RWPE2 (cell line): ENCODE results near the gene HTR6.

Experiments
- ATAC-seq: fragments of 200-7000 bp; cut with Tn5 transposase; 3 replicates; pipeline ENCODE4 v1.9.1; 2021; ENCODE audit warnings: low read depth
- DNase-seq: peaks from one replicate; pipeline ENCODE4 v3.0.0-alpha.2; 2020; ENCODE audit warnings: low spot score
- H3K27ac ChIP-seq: fragments of 450-650 bp; 2 replicates; pipeline ENCODE4 v1.5.1; 2017; ENCODE audit warnings: mild to moderate bottlenecking; ENCODE audit not compliant: poor library complexity, severe bottlenecking
- H3K27me3 ChIP-seq: fragments of 250-450 bp; sonication (Bioruptor Pico); 2 replicates; pipeline ENCODE4 v1.5.1; 2021; ENCODE audit warnings: mild to moderate bottlenecking, moderate library complexity; ENCODE audit not compliant: insufficient read depth, poor library complexity, severe bottlenecking
- H3K36me3 ChIP-seq: fragments of 250-450 bp; sonication (Bioruptor Pico); 2 replicates; pipeline ENCODE4 v1.5.1; 2020; ENCODE audit warnings: low read depth, mild to moderate bottlenecking, moderate library complexity
- H3K4me1 ChIP-seq: fragments of 250-450 bp; sonication (Bioruptor Pico); 2 replicates; pipeline ENCODE4 v1.5.1; 2021; ENCODE audit warnings: mild to moderate bottlenecking, moderate library complexity; ENCODE audit not compliant: insufficient read depth, poor library complexity, severe bottlenecking
- H3K4me3 ChIP-seq: fragments of 250-450 bp; sonication (Bioruptor Pico); 2 replicates; pipeline ENCODE4 v1.5.1; 2021; ENCODE audit warnings: mild to moderate bottlenecking, moderate library complexity; ENCODE audit not compliant: severe bottlenecking
- H3K9me3 ChIP-seq: fragments of 250-450 bp; sonication (Bioruptor Pico); 2 replicates; pipeline ENCODE4 v1.5.1; 2021; ENCODE audit warnings: mild to moderate bottlenecking, moderate library complexity; ENCODE audit not compliant: severe bottlenecking
- CTCF ChIP-seq: fragments of 450-650 bp; IDR thresholded peaks from one replicate; pipeline ENCODE4 v1.5.1; 2017; ENCODE audit warnings: mild to moderate bottlenecking, moderate library complexity; ENCODE audit not compliant: poor library complexity, severe bottlenecking

Gene HTR6

GRCh38 chr1:19619697-19620384 is 44.8 kb upstream of the HTR6 start:
- Histone ChIP-seq H3K27ac (no peak overlapping the region), H3K27me3 (no peaks in the 10 kb centered on the region), H3K4me1 (peaks cover 47% of the 10 kb centered on the region), H3K9me3 (no peaks in the 10 kb centered on the region), H3K36me3 (peaks cover 62% of the 10 kb centered on the region), H3K4me3 (no peak overlapping the region)
- DNase-seq (no peak), ATAC-seq (no peak)
- no peak for TF ChIP-seq CTCF

GRCh38 chr1:19620786-19621185 is 43.9 kb upstream of the HTR6 start:
- H3K9me3 ChIP-seq, result no peaks in the 10 kb centered on the region
- no peak for DNase-seq
- no peak overlapping the region for H3K4me3 ChIP-seq
- no peaks in the 10 kb centered on the region for H3K27me3 ChIP-seq
- no peak overlapping the region for H3K27ac ChIP-seq
- peaks cover 68% of the 10 kb centered on the region for H3K36me3 ChIP-seq
- H3K4me1 ChIP-seq, result peaks cover 47% of the 10 kb centered on the region
- ATAC-seq, result no peak
- no peak for TF ChIP-seq CTCF

GRCh38 chr1:19621274-19621950 is 43.3 kb upstream of the HTR6 start:
- ATAC-seq, result no peak
- H3K27ac ChIP-seq, result peak overlapping the region; percentile 0
- peaks cover 69% of the 10 kb centered on the region for H3K36me3 ChIP-seq

GRCh38 chr1:19622204-19622603 is 42.5 kb upstream of the HTR6 start:
- Histone ChIP-seq H3K9me3 (no peaks in the 10 kb centered on the region), H3K36me3 (peaks cover 73% of the 10 kb centered on the region), H3K27ac (peak overlapping the region; percentile 0), H3K4me3 (no peak overlapping the region), H3K4me1 (peaks cover 33% of the 10 kb centered on the region), H3K27me3 (no peaks in the 10 kb centered on the region)
- no peak for TF ChIP-seq CTCF
- DNase-seq (no peak), ATAC-seq (peak; percentile 52; the same call in 1 of the 3 replicates)

More at GRCh38 chr1:19621274-19621950, 43.3 kb upstream of the HTR6 start:
- Histone ChIP-seq H3K9me3 (no peaks in the 10 kb centered on the region), H3K4me1 (peaks cover 41% of the 10 kb centered on the region), H3K4me3 (no peak overlapping the region), H3K27me3 (no peaks in the 10 kb centered on the region)
- no peak for TF ChIP-seq CTCF
- DNase-seq, result no peak

GRCh38 chr1:19623523-19623922 is 41.2 kb upstream of the HTR6 start:
- no peak for TF ChIP-seq CTCF
- H3K9me3 ChIP-seq, result no peaks in the 10 kb centered on the region
- H3K4me1 ChIP-seq, result peaks cover 21% of the 10 kb centered on the region
- no peak overlapping the region for H3K27ac ChIP-seq
- no peak for ATAC-seq
- peaks cover 67% of the 10 kb centered on the region for H3K36me3 ChIP-seq
- H3K4me3 ChIP-seq, result no peak overlapping the region
- no peak for DNase-seq
- no peaks in the 10 kb centered on the region for H3K27me3 ChIP-seq
